Activated CD4-positive, alpha-beta T cell treated with anti-CD3 and anti-CD28 coated beads for 24 hours (primary cell): ENCODE results near the gene CEACAM6.
A peak's percentile ranks its signal among the peaks of the same experiment; 100 is the strongest.

Experiments used
- DNase-seq, 2 donors: peaks; one replicate each; pipeline ENCODE4 v3.0.0-alpha.2; 2020; ENCODE audit warnings: low read depth in 2 of 2

Gene CEACAM6

DNA sequence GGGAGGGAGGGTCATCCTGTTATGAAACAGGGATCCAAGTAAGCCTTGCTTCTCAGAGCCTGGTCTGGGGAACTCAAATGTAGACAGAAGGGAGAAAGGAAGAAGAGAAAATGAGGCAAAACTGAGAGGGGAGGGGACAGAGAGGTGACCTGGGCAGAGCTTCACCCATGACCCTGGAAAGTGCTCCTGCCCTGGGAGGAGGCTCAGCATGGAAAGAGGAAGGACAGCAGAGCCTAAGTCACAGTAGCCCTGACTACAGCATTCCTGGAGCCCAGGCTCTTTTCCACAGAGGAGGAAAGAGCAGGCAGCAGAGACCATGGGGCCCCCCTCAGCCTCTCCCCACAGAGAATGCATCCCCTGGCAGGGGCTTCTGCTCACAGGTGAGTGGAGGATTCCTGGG, 41.0 kb downstream of the CEACAM6 start, which contains the start of gene CEACAM3:
TSS of gene CEACAM3 (plus strand) at position 226 of the 400 bp plus-strand sequence. CDS start at position 317, 91 bp downstream.
- no peak for DNase-seq

GRCh38 chr19:41796901-41797300, 41.6 kb downstream of the CEACAM6 start:
- DNase-seq: no peak

GRCh38 chr19:41799444-41800000, 44.2 kb downstream of the CEACAM6 start:
- DNase-seq: no peak

DNA sequence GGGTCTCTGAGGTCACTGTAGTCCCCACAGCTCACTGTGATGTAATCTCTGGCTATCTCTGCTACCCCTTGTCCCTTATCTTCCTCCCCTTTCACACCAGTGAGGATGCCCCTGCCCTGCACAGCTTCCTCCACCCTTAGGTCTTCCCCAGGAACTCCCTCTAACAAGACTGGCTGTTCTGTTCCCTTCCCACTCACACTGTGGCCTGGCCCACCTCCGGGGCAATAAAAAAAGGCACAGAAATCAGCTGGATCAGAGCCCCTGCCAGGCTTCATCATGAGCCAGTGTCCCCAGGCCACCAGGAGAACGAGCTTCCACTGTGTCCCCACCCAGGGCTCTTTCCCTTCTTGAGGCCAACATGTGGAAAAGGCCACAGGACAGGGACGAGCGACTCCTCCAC, 45.7 kb downstream of the CEACAM6 start:
- DNase-seq: no peak

DNA sequence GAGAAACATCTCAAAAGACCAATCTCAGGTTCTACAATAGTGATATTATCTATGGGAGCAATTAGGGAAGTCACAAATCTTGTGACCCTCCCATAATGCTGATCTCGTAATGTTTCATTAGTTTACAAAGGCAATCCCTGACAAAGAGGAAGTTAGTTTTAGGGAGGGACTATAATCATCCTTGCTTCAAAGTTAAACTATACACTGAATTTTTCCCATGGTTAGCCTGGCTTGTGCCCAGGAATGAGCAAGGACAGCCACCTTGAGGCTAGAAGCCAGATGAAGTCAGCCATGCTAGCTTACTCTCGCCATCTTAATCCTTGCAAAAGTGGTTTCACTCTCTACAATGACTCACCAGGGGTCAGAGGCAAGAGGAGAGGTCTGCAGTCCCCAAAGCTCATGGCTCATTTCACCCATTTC, 46.5 kb downstream of the CEACAM6 start:
- DNase-seq: no peak

GRCh38 chr19:41802770-41803169, 47.4 kb downstream of the CEACAM6 start:
- no peak for DNase-seq

DNA sequence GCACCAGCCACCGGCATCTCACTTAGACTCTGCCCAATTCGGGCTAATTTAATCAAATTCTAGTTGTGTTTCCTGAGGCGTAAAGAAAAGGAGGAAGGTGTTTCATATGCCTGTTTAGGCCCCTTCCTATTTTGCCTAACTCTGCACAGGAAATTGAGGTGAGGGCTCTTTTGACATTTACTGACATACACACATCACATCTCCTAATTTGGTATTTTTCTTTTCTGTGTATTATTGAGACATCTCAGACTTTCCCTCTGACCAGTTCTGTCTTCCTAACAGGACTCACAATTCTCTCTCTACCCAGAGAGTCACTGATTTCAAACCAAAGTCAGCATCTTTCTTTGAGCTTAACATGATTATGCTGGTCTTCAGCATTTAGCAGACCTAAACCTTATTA, 49.0 kb downstream of the CEACAM6 start:
- no peak for DNase-seq

DNA sequence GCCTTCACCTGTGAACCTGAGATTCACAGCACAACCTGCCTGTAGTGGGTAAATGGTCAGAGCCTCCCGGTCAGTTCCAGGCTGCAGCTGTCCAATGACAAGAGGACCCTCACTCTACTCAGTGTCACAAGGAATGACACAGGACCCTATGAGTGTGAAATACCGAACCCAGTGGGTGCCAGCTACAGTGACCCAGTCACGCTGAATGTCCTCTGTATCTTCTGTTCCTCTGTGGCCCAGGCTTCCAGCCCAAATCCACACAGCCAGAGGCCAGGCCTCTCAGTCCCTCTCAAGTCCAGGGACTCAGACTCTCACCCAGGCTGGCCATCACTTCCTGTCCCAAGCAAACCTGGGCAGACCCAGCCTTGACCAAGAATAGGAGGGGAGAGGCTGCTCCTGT, 51.8 kb downstream of the CEACAM6 start:
- DNase-seq: no peak

DNA sequence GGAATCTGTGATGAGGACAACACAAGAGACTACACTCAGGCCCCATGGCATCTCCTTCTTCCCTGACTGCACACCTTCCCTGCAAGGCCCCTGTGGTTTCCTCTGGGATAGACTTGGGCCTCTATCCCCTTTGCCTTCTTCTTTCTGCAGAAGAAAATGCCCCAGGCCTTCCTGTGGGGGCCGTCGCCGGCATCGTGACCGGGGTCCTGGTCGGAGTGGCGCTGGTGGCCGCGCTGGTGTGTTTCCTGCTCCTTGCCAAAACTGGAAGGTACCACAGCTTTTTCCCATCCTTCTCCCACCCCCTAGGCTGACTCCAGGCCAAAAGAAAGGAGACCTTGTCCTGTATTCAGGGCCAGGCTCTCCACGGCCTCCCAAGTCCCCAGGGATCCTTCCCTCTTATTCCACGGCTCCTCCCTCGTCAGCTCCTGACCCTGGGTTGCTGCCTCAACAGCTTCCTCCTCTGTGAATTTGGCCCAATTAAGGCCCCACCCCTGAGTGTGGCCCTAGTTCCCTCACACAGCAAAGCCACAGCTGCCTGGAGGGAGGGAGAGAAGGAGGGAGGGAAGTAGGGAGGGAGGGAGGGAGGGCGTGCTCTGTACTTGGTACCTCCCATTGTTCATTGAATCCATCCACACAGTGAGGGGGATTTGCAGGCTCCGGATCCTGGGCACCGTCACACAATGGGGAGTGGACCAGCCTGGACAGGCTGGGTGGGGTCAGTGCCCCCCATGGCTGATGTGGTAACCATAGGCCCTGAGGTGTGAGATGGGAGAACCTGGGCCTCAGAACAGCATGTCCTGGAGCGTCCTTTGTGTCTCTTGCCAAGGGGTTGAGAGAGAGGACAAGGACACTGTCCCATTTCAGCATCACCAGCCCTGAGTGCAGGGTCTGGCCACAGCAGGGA, 53.6 kb downstream of the CEACAM6 start:
- no peak for DNase-seq

- DNase-seq: no peak
Measured at GRCh38 chr19:41810301-41810700, 55.0 kb downstream of the CEACAM6 start.

DNA sequence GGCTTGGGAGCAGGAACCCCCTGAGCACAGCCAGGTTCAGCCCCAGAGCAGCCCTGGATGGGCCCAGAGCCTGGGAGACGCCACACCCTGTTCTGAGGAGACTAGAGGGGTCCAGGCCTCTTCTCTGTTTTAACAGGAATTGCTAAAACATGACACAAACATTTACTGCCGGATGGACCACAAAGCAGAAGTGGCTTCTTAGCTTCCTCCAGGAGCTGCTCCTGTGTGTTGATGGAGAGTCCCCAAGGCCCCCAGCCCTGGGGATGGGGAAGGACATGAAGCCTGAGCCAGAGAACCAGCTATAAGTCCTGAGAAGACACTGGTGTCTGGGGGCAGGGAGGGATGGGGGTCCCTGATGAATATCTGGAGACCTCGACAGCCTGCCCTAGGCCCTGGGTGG, 55.7 kb downstream of the CEACAM6 start:
- no peak for DNase-seq

DNA sequence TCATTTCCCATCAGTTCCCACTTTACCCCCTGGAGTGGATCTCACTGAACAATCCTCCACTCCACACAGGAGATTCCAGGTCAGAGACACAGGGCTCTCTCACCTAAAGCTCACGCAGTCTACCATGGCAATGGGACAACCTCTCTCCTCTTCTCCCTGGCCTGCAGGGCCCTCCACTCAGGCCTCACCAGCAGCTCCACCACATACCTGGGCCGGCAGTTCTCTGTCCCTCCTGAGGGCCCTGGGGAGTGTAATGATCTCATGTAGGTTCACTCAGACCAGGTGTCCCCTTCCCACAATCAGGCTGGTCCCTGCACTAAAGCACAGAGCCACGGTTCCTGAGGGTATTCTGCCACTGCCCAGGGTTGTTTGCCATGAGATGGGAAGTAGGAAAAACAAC, 56.7 kb downstream of the CEACAM6 start:
- no peak for DNase-seq

- DNase-seq: no peak
Measured at GRCh38 chr19:41813911-41814310, 58.6 kb downstream of the CEACAM6 start.

DNA sequence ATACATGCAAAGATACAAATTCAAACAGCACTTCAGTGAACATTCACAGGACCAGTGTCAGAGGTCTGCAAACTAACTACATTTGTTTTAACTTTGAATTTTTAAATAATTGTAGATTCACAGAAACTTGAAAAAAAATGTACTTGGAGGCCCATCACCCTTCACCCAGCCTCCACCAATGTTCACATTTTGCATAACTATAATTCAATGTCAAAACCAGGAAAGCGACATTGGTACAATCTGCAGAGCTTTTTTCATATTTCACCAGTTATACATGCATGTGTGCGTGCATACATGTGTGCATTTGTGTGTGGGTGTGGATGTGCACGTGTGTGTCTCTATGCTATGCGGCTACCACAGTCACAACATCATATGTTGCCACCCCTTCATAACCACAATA, 60.0 kb downstream of the CEACAM6 start:
- DNase-seq: no peak

GRCh38 chr19:41816761-41817160, 61.4 kb downstream of the CEACAM6 start:
- DNase-seq: no peak

GRCh38 chr19:41821003-41821735, 65.8 kb downstream of the CEACAM6 start:
- peak in 1 of 2 donors; percentile 39 for DNase-seq
